H9 (cell line): ENCODE data around the gene ARFGEF2. TPM values are rescaled to one million over a fixed set of nuclear protein-coding genes. Genes with fewer than 3 reads are reported as not detected.
A peak's percentile ranks its signal among the peaks of the same experiment; 100 is the strongest.

Experiments
- DNase-seq: peaks from one replicate; pipeline ENCODE4 v3.0.0-alpha.2; 2017
- H2AFZ ChIP-seq: one replicate; pipeline ENCODE4 v1.6.1; 2013; ENCODE audit warnings: mild to moderate bottlenecking, low read length, control low read depth, moderate library complexity
- H2AK5ac ChIP-seq: 2 replicates; pipeline ENCODE4 v1.6.1; 2013; ENCODE audit warnings: low read length, control low read depth, mixed read lengths; ENCODE audit not compliant: insufficient read length
- H2BK120ac ChIP-seq: one replicate; pipeline ENCODE4 v1.6.1; 2013; ENCODE audit warnings: low read depth, mild to moderate bottlenecking, low read length, control low read depth, inconsistent platforms; ENCODE audit not compliant: poor library complexity, severe bottlenecking
- H2BK12ac ChIP-seq: 2 replicates; pipeline ENCODE4 v1.6.1; 2013; ENCODE audit warnings: low read length, control low read depth, mixed read lengths, low read depth; ENCODE audit not compliant: insufficient read length
- H2BK15ac ChIP-seq: 2 replicates; pipeline ENCODE4 v1.6.1; 2013; ENCODE audit warnings: low read depth, low read length, control low read depth
- H2BK20ac ChIP-seq: one replicate; pipeline ENCODE4 v1.6.1; 2013; ENCODE audit warnings: low read depth, mild to moderate bottlenecking, low read length, control low read depth, inconsistent platforms; ENCODE audit not compliant: poor library complexity, severe bottlenecking
- H2BK5ac ChIP-seq: 2 replicates; pipeline ENCODE4 v1.6.1; 2013; ENCODE audit warnings: low read length, control low read depth, mixed read lengths; ENCODE audit not compliant: insufficient read length
- H3K14ac ChIP-seq: 2 replicates; pipeline ENCODE4 v1.6.1; 2013; ENCODE audit warnings: low read length, control low read depth; ENCODE audit not compliant: insufficient read depth
- H3K18ac ChIP-seq: 2 replicates; pipeline ENCODE4 v1.6.1; 2013; ENCODE audit warnings: low read depth, mild to moderate bottlenecking, mixed read lengths, low read length, control low read depth; ENCODE audit not compliant: insufficient read length
- H3K23ac ChIP-seq: 2 replicates; pipeline ENCODE4 v1.6.1; 2013; ENCODE audit warnings: low read length, control low read depth, mixed read lengths, low read depth; ENCODE audit not compliant: insufficient read length
- H3K23me2 ChIP-seq: 2 replicates; pipeline ENCODE4 v1.6.1; 2013; ENCODE audit warnings: low read depth, mild to moderate bottlenecking, mixed read lengths, low read length, control low read depth; ENCODE audit not compliant: insufficient read length, poor library complexity, severe bottlenecking
- H3K27ac ChIP-seq: 2 replicates; pipeline ENCODE4 v1.5.1; 2013; ENCODE audit warnings: low read length, control low read depth, mixed read lengths, low read depth; ENCODE audit not compliant: insufficient read length
- H3K27me3 ChIP-seq: 2 replicates; pipeline ENCODE4 v1.6.1; 2013; ENCODE audit warnings: low read length, control low read depth, inconsistent platforms; ENCODE audit not compliant: insufficient read depth
- H3K4ac ChIP-seq: 2 replicates; pipeline ENCODE4 v1.6.1; 2013; ENCODE audit warnings: low read depth, mild to moderate bottlenecking, control low read depth, inconsistent platforms, low read length, moderate library complexity
- H3K4me1 ChIP-seq: 2 replicates; pipeline ENCODE4 v1.6.1; 2013; ENCODE audit warnings: low read length, control low read depth, inconsistent platforms; ENCODE audit not compliant: insufficient read depth
- H3K4me2 ChIP-seq: 2 replicates; pipeline ENCODE4 v1.6.1; 2013; ENCODE audit warnings: low read length, control low read depth, mixed read lengths; ENCODE audit not compliant: insufficient read length, insufficient read depth
- H3K56ac ChIP-seq: 2 replicates; pipeline ENCODE4 v1.6.1; 2013; ENCODE audit warnings: low read depth, mild to moderate bottlenecking, mixed read lengths, low read length, control low read depth; ENCODE audit not compliant: insufficient read length
- H3K79me1 ChIP-seq: 2 replicates; pipeline ENCODE4 v1.6.1; 2013; ENCODE audit warnings: low read depth, mild to moderate bottlenecking, moderate library complexity, low read length, control low read depth, inconsistent platforms; ENCODE audit not compliant: insufficient read depth, poor library complexity, severe bottlenecking
- H3K79me2 ChIP-seq: 2 replicates; pipeline ENCODE4 v1.6.1; 2013; ENCODE audit warnings: low read length, control low read depth, inconsistent platforms; ENCODE audit not compliant: insufficient read depth
- H3K9ac ChIP-seq: 2 replicates; pipeline ENCODE4 v1.6.1; 2013; ENCODE audit warnings: low read length, control low read depth, mixed read lengths; ENCODE audit not compliant: insufficient read length; ENCODE audit errors: extremely low read depth
- H3K9me3 ChIP-seq: one replicate; pipeline ENCODE4 v1.6.1; 2013; ENCODE audit warnings: low read depth, low read length, inconsistent platforms; ENCODE audit not compliant: control insufficient read depth
- H3T11ph ChIP-seq: one replicate; pipeline ENCODE4 v1.6.1; 2013; ENCODE audit warnings: mild to moderate bottlenecking, low read length, control low read depth, inconsistent platforms
- H4K20me1 ChIP-seq: one replicate; pipeline ENCODE4 v1.6.1; 2013; ENCODE audit not compliant: control insufficient read depth, insufficient read length, insufficient read depth
- H4K5ac ChIP-seq: 2 replicates; pipeline ENCODE4 v1.6.1; 2013; ENCODE audit warnings: low read depth, mild to moderate bottlenecking, mixed read lengths, low read length, control low read depth; ENCODE audit not compliant: insufficient read length
- H4K8ac ChIP-seq: replicated peaks from 2 replicates; pipeline ENCODE4 v1.6.1; 2013; ENCODE audit warnings: low read length, control low read depth, mixed read lengths, low read depth; ENCODE audit not compliant: insufficient read length
- H4K91ac ChIP-seq: 2 replicates; pipeline ENCODE4 v1.6.1; 2013; ENCODE audit warnings: low read depth, mild to moderate bottlenecking, moderate library complexity, mixed read lengths, low read length, control low read depth; ENCODE audit not compliant: insufficient read length
- H3K27ac Mint-ChIP-seq, 3 experiments: 2 replicates in 2 of 3; 3 replicates in 1 of 3; pipeline ENCODE4 v1.8.0; 2020 to 2021; ENCODE audit warnings: mixed read lengths in 3 of 3, mild to moderate bottlenecking in 1 of 3, moderate library complexity in 1 of 3
- H3K27me3 Mint-ChIP-seq: 2 replicates; pipeline ENCODE4 v1.8.0; 2021; ENCODE audit warnings: low read depth, mild to moderate bottlenecking, moderate library complexity, mixed read lengths
- H3K36me3 Mint-ChIP-seq, 3 experiments: 2 replicates in 2 of 3; 3 replicates in 1 of 3; pipeline ENCODE4 v1.8.0; 2020 to 2021; ENCODE audit warnings: low read depth in 3 of 3, mixed read lengths in 3 of 3; ENCODE audit not compliant: insufficient read depth in 1 of 3
- H3K4me1 Mint-ChIP-seq, 2 experiments: 2 replicates each; pipeline ENCODE4 v1.8.0; 2020; ENCODE audit warnings: mixed read lengths in 2 of 2
- H3K4me3 Mint-ChIP-seq, 2 experiments: 2 replicates in 1 of 2; 3 replicates in 1 of 2; pipeline ENCODE4 v1.8.0; 2020 to 2021; ENCODE audit warnings: mild to moderate bottlenecking in 2 of 2, mixed read lengths in 2 of 2, moderate library complexity in 1 of 2
- H3K9me3 Mint-ChIP-seq, 2 experiments: 2 replicates in 1 of 2; 3 replicates in 1 of 2; pipeline ENCODE4 v1.8.0; 2020; ENCODE audit warnings: mild to moderate bottlenecking in 2 of 2, mixed read lengths in 2 of 2, moderate library complexity in 1 of 2
- WGBS: extraction: QIAGEN DNeasy Blood & Tissue Kit; methylation state at CpG from one replicate; pipeline ENCODE4 v1.1.7; 2013; ENCODE audit warnings: missing lambda C conversion rate, low lambda C conversion rate, mixed read lengths; ENCODE audit not compliant: insufficient read length; ENCODE audit errors: extremely low coverage; 5-methylcytosine and 5-hydroxymethylcytosine counted together
- total RNA-seq: library from RNA; stranded (reverse); gene quantifications from 2 replicates; pipeline ENCODE4 v1.2.1, GENCODE V29; 2021
- TF ChIP-seq, protein P1 (sequence below): fragments of 200-600 bp; sonication (generic); conservative IDR thresholded peaks from 3 replicates; pipeline ENCODE4 v1.8.0; 2021; ENCODE audit warnings: antibody characterized with exemption, mild to moderate bottlenecking

Gene ARFGEF2
- total RNA-seq, 1 experiment from 2014 or later: 16.6 TPM

DNA sequence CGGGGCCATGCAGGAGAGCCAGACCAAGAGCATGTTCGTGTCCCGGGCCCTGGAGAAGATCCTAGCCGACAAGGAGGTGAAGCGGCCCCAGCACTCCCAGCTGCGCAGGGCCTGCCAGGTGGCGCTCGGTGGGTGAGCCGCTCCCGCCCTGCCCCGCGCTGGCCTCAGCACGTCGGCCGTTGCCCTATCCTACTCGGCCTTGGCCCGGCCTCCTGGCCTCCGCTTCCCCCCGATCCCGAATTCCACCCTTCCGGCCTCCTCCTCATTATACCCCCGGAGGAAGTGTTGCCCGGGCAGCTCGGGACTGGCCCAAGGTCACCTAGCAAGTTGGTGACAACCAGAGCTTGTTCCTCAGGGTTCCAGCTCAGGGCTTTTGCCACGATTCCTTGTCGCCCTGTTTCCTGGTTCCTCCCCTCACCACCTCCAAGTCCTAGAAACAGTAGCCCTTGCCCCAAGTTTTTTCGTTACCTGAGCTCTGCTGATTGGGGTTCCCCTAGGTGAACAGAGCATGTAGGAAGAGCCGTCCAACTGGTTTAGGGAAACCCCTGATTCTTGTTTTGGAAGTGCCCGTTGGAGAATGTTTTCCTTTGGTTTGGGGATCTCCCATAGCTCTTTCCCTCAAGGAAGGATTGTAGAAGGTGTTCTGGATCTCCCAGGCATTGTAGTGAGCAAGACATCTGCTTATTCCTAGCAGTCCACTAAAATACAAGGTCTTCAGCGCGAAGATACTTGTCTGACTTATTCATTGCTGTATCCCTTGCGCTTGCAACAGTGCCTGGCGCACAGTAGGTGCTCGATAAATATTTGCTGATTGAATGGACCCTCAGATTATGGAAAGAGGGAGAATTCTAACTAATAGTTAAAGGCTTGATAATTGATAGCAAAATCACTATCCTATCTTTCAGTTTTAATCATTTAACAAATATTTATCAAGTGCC, 641 bp downstream of the ARFGEF2 start:
- Histone ChIP-seq H3T11ph (no peak overlapping the region), H4K8ac (no peak overlapping the region), H4K20me1 (no peaks in the 10 kb centered on the region), H3K4me1 (peaks cover 2% of the 10 kb centered on the region; the same call in 1 of the 2 replicates), H2BK20ac (no peak overlapping the region), H4K5ac (peak overlapping the region; percentile 55), H3K23ac (no peak overlapping the region), H3K18ac (peak overlapping the region; percentile 58), H2BK15ac (no peak overlapping the region), H2BK12ac (no peak overlapping the region), H3K4me2 (peak overlapping the region; percentile 96), H3K4ac (no peak overlapping the region), H3K56ac (no peak overlapping the region), H2BK5ac (peak overlapping the region; percentile 15), H3K9ac (peak overlapping the region; percentile 88), H3K14ac (peak overlapping the region; percentile 89), H3K27me3 (no peaks in the 10 kb centered on the region), H3K79me2 (peaks cover 16% of the 10 kb centered on the region; the same call in 1 of the 2 replicates), H2AK5ac (no peak overlapping the region), H2BK120ac (no peak overlapping the region), H3K23me2 (peaks cover 7% of the 10 kb centered on the region), H4K91ac (peak overlapping the region; percentile 83), H2AFZ (no peak overlapping the region), H3K79me1 (peaks cover 9% of the 10 kb centered on the region), H3K9me3 (no peaks in the 10 kb centered on the region), H3K27ac (peak overlapping the region; percentile 27)
- H3K27ac Mint-ChIP-seq: peak overlapping the region; percentile 97 to 98 (median 98)
- H3K36me3 Mint-ChIP-seq: peaks cover 0 to 5% (median 2%) of the 10 kb centered on the region in 3 experiments; a peak in 3 of 7 replicates
- no peaks in the 10 kb centered on the region; a peak in 1 of 5 replicates for H3K9me3 Mint-ChIP-seq
- H3K27me3 Mint-ChIP-seq: peaks cover 2% of the 10 kb centered on the region; the same call in 1 of the 2 replicates
- TF ChIP-seq, protein P1, sequence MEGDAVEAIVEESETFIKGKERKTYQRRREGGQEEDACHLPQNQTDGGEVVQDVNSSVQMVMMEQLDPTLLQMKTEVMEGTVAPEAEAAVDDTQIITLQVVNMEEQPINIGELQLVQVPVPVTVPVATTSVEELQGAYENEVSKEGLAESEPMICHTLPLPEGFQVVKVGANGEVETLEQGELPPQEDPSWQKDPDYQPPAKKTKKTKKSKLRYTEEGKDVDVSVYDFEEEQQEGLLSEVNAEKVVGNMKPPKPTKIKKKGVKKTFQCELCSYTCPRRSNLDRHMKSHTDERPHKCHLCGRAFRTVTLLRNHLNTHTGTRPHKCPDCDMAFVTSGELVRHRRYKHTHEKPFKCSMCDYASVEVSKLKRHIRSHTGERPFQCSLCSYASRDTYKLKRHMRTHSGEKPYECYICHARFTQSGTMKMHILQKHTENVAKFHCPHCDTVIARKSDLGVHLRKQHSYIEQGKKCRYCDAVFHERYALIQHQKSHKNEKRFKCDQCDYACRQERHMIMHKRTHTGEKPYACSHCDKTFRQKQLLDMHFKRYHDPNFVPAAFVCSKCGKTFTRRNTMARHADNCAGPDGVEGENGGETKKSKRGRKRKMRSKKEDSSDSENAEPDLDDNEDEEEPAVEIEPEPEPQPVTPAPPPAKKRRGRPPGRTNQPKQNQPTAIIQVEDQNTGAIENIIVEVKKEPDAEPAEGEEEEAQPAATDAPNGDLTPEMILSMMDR: no peak
- WGBS: no CpG with 5 or more reads among the region's 34 CpGs
- H3K4me3 Mint-ChIP-seq: peak overlapping the region; percentile 89 to 95
- peaks cover 20 to 22% of the 10 kb centered on the region in 2 experiments for H3K4me1 Mint-ChIP-seq
- DNase-seq: no peak
